Heart left ventricle (tissue), 16 donors: Measurements from ENCODE around the gene GPRC5A. TPM values are rescaled to one million over a fixed set of nuclear protein-coding genes. Genes with fewer than 3 reads are reported as not detected.

Experiments
- ATAC-seq, 4 donors: fragments of 200-7000 bp; cut with Tn5 transposase; one replicate each; pipeline ENCODE4 v1.9.1; 2020 to 2022; ENCODE audit warnings: moderate library complexity in 4 of 4, mild to moderate bottlenecking in 3 of 4, moderate number of reproducible peaks in 1 of 4
- DNase-seq, 5 donors: peaks; one replicate each; pipeline ENCODE4 v3.0.0-alpha.2; 2020
- H3K27ac ChIP-seq, 12 donors: fragments of 200-600 bp; sonication (generic) in 4 of 12; one replicate each; pipeline versions ENCODE4 v1.5.0 to v1.8.0; 2016 to 2022; ENCODE audit warnings: mild to moderate bottlenecking in 2 of 12
- H3K27me3 ChIP-seq, 9 donors: fragments of 200-600 bp; sonication (generic) in 2 of 9; one replicate each; pipeline versions ENCODE4 v1.5.1 to v1.8.0; 2016 to 2022; ENCODE audit warnings: mild to moderate bottlenecking in 3 of 9
- H3K36me3 ChIP-seq, 9 donors: fragments of 200-600 bp; sonication (generic) in 2 of 9; one replicate each; pipeline versions ENCODE4 v1.5.0 to v1.8.0; 2018 to 2022; ENCODE audit warnings: mild to moderate bottlenecking in 2 of 9
- H3K4me1 ChIP-seq, 12 donors: fragments of 200-600 bp; sonication (generic) in 4 of 12; one replicate each; pipeline versions ENCODE4 v1.5.0 to v1.8.0; 2016 to 2022; ENCODE audit warnings: mild to moderate bottlenecking in 3 of 12
- H3K4me3 ChIP-seq, 12 donors: fragments of 200-600 bp; sonication (generic) in 4 of 12; one replicate each; pipeline versions ENCODE4 v1.5.0 to v1.8.0; 2017 to 2022; ENCODE audit warnings: mild to moderate bottlenecking in 9 of 12, moderate library complexity in 4 of 12
- H3K9me3 ChIP-seq, 12 donors: fragments of 200-600 bp; sonication (generic) in 4 of 12; one replicate each; pipeline versions ENCODE4 v1.5.0 to v1.8.0; 2016 to 2022; ENCODE audit warnings: mild to moderate bottlenecking in 1 of 12
- POLR2A ChIP-seq, 2 donors: fragments of 450-650 bp; IDR thresholded peaks; one replicate each; pipeline ENCODE4 v1.6.1; 2017; ENCODE audit warnings: antibody characterized with exemption in 2 of 2, mild to moderate bottlenecking in 2 of 2, moderate library complexity in 2 of 2
- WGBS, 4 donors: extraction: QIAGEN DNeasy Blood & Tissue Kit in 2 of 4; methylation state at CpG; one replicate each; pipeline versions ENCODE4 v1.1.5 to v1.1.7; 2013 to 2018; 5-methylcytosine and 5-hydroxymethylcytosine counted together
- intact Hi-C, 10 donors: fragments of 100-400 bp; cut with DNase I; formaldehyde crosslinking; loops; one replicate each; pipeline versions ENCODE4 v1.11.1 to v1.14.2; 2022
- polyA plus RNA-seq, 2 donors: library from polyadenylated mRNA; stranded (reverse); fragments of 200-250 nt; gene quantifications; one replicate each; pipeline ENCODE4 v1.2.3, GENCODE V29; 2013
- total RNA-seq, 9 donors: library from RNA; depleted of rRNA in 2 of 9; stranded (reverse); fragments of >200 nt in 2 of 9; fragmentation: NEBNext Ultra II Directional in 3 of 9; extraction: Animal tissue kit (Norgen Biotek cat#: 25700) in 3 of 9; gene quantifications; one replicate each; pipeline versions ENCODE4 v1.1.0 to v1.2.4, GENCODE V29; 2016 to 2023
- TF ChIP-seq, protein P1 (sequence below), 12 donors: fragments of 200-600 bp; sonication (generic) in 4 of 12; IDR thresholded peaks; one replicate each; pipeline versions ENCODE4 v1.5.0 to v1.8.0; 2018 to 2022; ENCODE audit warnings: antibody characterized with exemption in 12 of 12, mild to moderate bottlenecking in 5 of 12
- donor health status: ischemic (EF 13 %, LVEDD 7.1; RV severe dilation, severe dysfunction).
- donor health status: healthy with polysubstance abuse.
- donor health status: DM: no; HTN: yes; CAD: no.
- donor health status: DM: no; HTN: no; CAD: no.
- donor health status: ischemic (EF 25% LVEDD 6.9; RV normal size, moderate dysfunction).
- donor health status: ischemic (EF 25% LVEDD 5.7; RV mildly dilated, moderate dysfunction).
- donor health status: healthy.
- donor health status: DM: yes; HTN: yes; CAD: no.
- donor health status: ischemic (EF 35%, LVEDD 5.7; RV mildly dilated, moderate dysfunction).
- donor health status: nonischemic (EF 11% LVEDD 7.7; RV severe dilation, severe dysfunction).
- donor health status: DM: yes; HTN: yes; CAD: no.
- donor health status: PGD.
- donor health status: ischemic (EF 29% LVEDD 5.4; RV normal size, mild dysfunction).
- donor health status: nonischemic (EF 23%, LVEDD 6.1; RV moderate dilation, normal function).

Gene GPRC5A
- total and polyA plus RNA-seq, 11 donors: 0.27 to 5.3 (median 1.2) TPM

DNA sequence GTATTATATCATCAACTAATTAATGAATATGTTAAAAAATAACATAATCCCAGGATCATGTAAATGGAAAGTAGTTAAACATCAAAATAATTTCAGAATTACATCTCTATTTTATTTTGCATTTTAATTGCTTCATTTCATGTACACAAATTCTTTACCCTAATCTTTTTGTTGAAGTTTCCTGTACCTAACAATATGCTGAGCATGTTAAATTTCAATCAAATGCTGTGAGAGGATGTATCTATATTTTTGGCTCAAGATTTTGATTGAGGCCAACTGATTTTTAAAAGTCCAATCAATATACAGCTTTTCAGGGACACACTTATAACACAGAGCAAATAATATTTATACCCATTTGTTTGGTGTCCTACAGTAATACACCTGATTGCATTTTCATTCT lies 54.2 kb downstream of the GPRC5A start:
- no peaks in the 10 kb centered on the region for H3K9me3 ChIP-seq
- no peaks in the 10 kb centered on the region for H3K36me3 ChIP-seq
- H3K4me3 ChIP-seq: no peak overlapping the region
- DNase-seq (no peak), ATAC-seq (no peak)
- no peaks in the 10 kb centered on the region for H3K27me3 ChIP-seq
- intact Hi-C loops: no loop called here
- H3K27ac ChIP-seq: no peak overlapping the region
- no peak for TF ChIP-seq POLR2A (IDR thresholded peaks at IDR 0.05)
- TF ChIP-seq, protein P1, sequence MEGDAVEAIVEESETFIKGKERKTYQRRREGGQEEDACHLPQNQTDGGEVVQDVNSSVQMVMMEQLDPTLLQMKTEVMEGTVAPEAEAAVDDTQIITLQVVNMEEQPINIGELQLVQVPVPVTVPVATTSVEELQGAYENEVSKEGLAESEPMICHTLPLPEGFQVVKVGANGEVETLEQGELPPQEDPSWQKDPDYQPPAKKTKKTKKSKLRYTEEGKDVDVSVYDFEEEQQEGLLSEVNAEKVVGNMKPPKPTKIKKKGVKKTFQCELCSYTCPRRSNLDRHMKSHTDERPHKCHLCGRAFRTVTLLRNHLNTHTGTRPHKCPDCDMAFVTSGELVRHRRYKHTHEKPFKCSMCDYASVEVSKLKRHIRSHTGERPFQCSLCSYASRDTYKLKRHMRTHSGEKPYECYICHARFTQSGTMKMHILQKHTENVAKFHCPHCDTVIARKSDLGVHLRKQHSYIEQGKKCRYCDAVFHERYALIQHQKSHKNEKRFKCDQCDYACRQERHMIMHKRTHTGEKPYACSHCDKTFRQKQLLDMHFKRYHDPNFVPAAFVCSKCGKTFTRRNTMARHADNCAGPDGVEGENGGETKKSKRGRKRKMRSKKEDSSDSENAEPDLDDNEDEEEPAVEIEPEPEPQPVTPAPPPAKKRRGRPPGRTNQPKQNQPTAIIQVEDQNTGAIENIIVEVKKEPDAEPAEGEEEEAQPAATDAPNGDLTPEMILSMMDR (IDR thresholded peaks at IDR 0.05): no peak
- no peaks in the 10 kb centered on the region for H3K4me1 ChIP-seq

DNA sequence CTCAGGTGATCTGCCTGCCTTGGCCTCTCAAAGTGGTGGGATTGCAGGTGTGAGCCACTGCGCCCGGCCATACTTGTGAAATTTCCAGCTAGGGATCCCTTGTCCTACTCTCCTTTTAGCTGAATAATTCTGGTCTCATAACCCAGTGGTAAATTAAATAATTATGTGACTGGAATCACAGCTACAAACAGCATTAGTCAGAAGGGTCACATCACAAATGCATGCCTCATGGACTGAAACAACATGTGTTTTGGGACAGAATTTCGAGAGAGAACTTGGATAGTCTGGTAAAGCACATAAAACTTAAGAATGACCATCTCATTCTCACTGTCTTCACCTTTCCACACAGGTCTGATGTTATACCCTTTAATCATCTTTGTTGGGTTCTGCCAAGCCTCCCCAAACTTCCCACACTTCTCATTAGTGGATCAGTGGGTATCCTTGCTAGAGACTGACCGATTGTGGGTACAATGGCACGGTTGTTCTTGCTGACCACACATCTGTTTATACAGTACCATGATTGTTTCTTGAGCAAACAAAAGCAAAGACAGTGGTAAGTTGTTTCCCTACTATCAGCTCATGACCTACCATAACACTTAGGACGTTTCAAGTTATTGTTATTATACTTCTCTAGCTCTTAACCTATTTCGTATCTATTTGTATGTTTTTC lies 55.5 kb downstream of the GPRC5A start:
- Histone ChIP-seq H3K27me3 (no peaks in the 10 kb centered on the region), H3K4me1 (no peaks in the 10 kb centered on the region), H3K9me3 (no peaks in the 10 kb centered on the region), H3K27ac (no peak overlapping the region), H3K36me3 (no peaks in the 10 kb centered on the region), H3K4me3 (no peak overlapping the region)
- ATAC-seq (no peak), DNase-seq (no peak)
- no peak for TF ChIP-seq POLR2A (IDR thresholded peaks at IDR 0.05)
- TF ChIP-seq, protein P1 (IDR thresholded peaks at IDR 0.05): no peak
- intact Hi-C loops: no loop called here
- WGBS, 4 donors: 86 to 89% (median 87%) methylated on average over 7 of the region's 7 CpGs

DNA sequence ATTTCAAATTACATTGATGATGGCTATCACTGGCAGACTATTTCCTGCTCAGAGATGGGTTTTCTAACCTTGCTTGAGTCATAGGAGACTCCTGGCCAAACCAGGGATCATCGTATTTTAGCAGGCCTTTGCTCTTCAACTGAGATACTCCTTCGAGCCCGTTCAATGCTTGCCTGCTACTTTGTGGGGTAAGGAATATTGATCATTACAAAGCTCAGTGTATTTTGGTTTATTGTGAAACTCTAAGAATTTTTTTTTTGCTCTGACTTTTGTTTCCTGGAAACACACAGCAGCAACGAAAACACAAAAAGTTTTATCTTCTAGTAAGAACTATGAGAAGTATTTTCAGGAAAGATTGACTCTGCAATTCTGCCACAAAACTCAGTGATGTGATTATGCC lies 56.5 kb downstream of the GPRC5A start:
- TF ChIP-seq, protein P1 (IDR thresholded peaks at IDR 0.05): no peak
- intact Hi-C loops: no loop called here
- Histone ChIP-seq H3K4me3 (no peak overlapping the region), H3K36me3 (no peaks in the 10 kb centered on the region), H3K4me1 (no peaks in the 10 kb centered on the region), H3K27me3 (no peaks in the 10 kb centered on the region), H3K27ac (no peak overlapping the region), H3K9me3 (no peaks in the 10 kb centered on the region)
- WGBS, 4 donors: 84 to 91% (median 87%) methylated on average over 4 of the region's 4 CpGs
- no peak for DNase-seq
- ATAC-seq: no peak

DNA sequence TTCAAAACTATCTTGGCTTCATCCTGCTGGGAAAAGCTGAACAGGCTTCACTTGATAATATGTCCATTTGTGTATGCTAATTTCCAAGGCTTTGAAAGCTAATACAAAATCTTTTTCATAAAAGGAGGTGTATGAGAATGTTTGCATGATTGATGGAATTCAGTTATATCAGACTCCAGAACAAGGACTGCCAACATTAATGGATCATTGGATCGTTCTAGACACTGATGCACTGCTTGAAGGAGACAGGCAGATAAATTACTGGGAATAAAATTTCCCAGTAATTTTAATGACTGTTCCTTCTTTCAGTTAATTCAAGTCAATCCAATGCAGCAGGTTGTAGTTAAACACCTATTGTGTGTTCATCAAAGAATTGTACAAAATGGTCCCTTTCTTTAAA lies 60.1 kb downstream of the GPRC5A start:
- no peaks in the 10 kb centered on the region for H3K9me3 ChIP-seq
- no peak overlapping the region for H3K4me3 ChIP-seq
- H3K27me3 ChIP-seq: no peaks in the 10 kb centered on the region
- DNase-seq: no peak
- H3K36me3 ChIP-seq: no peaks in the 10 kb centered on the region
- ATAC-seq: no peak
- TF ChIP-seq, protein P1 (IDR thresholded peaks at IDR 0.05): no peak
- TF ChIP-seq POLR2A (IDR thresholded peaks at IDR 0.05): no peak
- WGBS, 4 donors: 88 to 92% (median 91%) methylated on average over 1 of the region's 1 CpG
- H3K4me1 ChIP-seq: no peaks in the 10 kb centered on the region
- no peak overlapping the region for H3K27ac ChIP-seq
- intact Hi-C loops: no loop called here
